Stimulated activated CD4-positive, alpha-beta T cell treated with anti-CD3 and anti-CD28 coated beads, Interleukin-1b, Interleukin-23, amount 100 ng/mL, for 1 hour (primary cell): ENCODE measurements around the gene UNC13D.
"Not testable (repeated sequence)": the region's sequence is repeated elsewhere in the genome, so short reads cannot be mapped to it uniquely, and the experiment has no call there.

Experiments
- DNase-seq, 2 donors: peaks; one replicate each; pipeline ENCODE4 v3.0.0-alpha.2; 2020; ENCODE audit warnings: low read depth in 2 of 2

Gene UNC13D

GRCh38 chr17:75820094-75821080 lies 23.8 kb downstream of the UNC13D start:
- DNase-seq: no peak

GRCh38 chr17:75819678-75820077 lies 24.5 kb downstream of the UNC13D start:
- no peak for DNase-seq

- no peak for DNase-seq
Measured at GRCh38 chr17:75819116-75819515, 25.1 kb downstream of the UNC13D start.

- no peak for DNase-seq
Measured at GRCh38 chr17:75818326-75818885, 25.8 kb downstream of the UNC13D start.

- no peak for DNase-seq
Measured at GRCh38 chr17:75817571-75817970, 26.6 kb downstream of the UNC13D start.

- no peak for DNase-seq
Measured at GRCh38 chr17:75816693-75817092, 27.5 kb downstream of the UNC13D start.

GRCh38 chr17:75815399-75815798 lies 28.8 kb downstream of the UNC13D start:
- DNase-seq: no peak

GRCh38 chr17:75814900-75815373 lies 29.3 kb downstream of the UNC13D start:
- no peak for DNase-seq

- no peak for DNase-seq
Measured at GRCh38 chr17:75814021-75814395, 30.2 kb downstream of the UNC13D start.

- DNase-seq: no peak
Measured at GRCh38 chr17:75813081-75814020, 30.9 kb downstream of the UNC13D start.

- no peak for DNase-seq
Measured at GRCh38 chr17:75812096-75813013, 31.8 kb downstream of the UNC13D start.

GRCh38 chr17:75811174-75811573 lies 33.0 kb downstream of the UNC13D start:
- DNase-seq: no peak

- not testable (repeated sequence) for DNase-seq
Measured at GRCh38 chr17:75810756-75811155, 33.4 kb downstream of the UNC13D start.

GRCh38 chr17:75810216-75810615 lies 34.0 kb downstream of the UNC13D start:
- no peak for DNase-seq

- DNase-seq: no peak
Measured at GRCh38 chr17:75809631-75810111, 34.5 kb downstream of the UNC13D start.

GRCh38 chr17:75808905-75809621 lies 35.1 kb downstream of the UNC13D start:
- no peak for DNase-seq

- DNase-seq: no peak
Measured at GRCh38 chr17:75808549-75808904, 35.7 kb downstream of the UNC13D start.

GRCh38 chr17:75807861-75808260 lies 36.3 kb downstream of the UNC13D start:
- no peak for DNase-seq

GRCh38 chr17:75806822-75807500 lies 37.2 kb downstream of the UNC13D start:
- DNase-seq: no peak

GRCh38 chr17:75803883-75804282 lies 40.3 kb downstream of the UNC13D start:
- no peak for DNase-seq
